Measurements from ENCODE around the gene MAP3K14.
A peak's percentile ranks its signal among the peaks of the same experiment; 100 is the strongest.

MAP3K14 gene

DNA sequence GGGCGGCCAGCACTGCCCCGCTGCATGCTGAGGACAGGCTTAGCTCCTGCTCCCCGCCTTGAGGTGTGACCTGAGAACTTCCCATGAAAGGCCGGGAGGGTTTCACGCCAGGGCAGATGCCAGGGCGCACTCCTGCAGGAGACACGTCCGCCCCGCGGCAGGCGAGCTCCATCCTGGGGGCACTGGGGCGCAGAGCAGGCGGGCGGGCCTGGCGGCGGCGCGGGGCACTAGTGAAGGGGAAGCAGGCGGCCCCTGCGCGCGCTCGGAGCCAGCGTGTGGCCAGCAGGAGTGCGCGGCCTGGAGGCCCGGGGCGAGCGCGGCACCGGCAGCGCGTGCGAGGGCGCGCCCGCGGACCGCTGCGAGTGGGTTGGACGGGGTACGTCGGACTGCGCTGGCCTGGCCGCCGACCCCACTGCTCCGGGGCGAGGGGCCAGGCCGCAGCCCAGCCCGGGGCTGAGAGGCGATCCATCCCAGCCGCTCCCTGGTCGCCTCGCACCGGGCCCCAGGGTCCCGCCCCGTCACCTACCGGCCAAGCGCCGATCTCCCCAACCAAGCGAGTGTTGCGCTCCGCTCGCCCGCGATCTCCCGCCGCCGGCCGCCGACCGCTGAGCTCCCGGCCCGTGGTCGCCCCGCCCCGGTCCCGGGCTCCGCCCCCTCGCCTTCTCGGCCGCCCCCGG is at the start of gene MAP3K14:
MAP3K14 (minus strand) TSS at position 587 of the 677 bp plus-strand sequence. CDS start 26,275 bp downstream, outside the sequence.
- Histone ChIP-seq H4K20me1 (ENCODE audit: low read depth, low read length) (no peaks in the 10 kb centered on the region; the same call in 1 of the 2 replicates), H3K27ac (ENCODE audit: low read depth, low read length) (peak within 1 kb of the TSS; percentile 75), H3K27me3 (ENCODE audit: low read length) (no peaks in the 10 kb centered on the region), H3K4me2 (ENCODE audit: low read depth, low read length, poor library complexity, severe bottlenecking) (peak within 1 kb of the TSS; percentile 84), H3K9me2 (replicated peaks; ENCODE audit: insufficient read depth, low read length) (no peaks in the 10 kb centered on the region), H3K9me3 (ENCODE audit: insufficient read depth, low read length) (no peaks in the 10 kb centered on the region), H3K79me2 (ENCODE audit: insufficient read depth, low read length) (peaks cover 48% of the 10 kb centered on the region), H3K36me3 (ENCODE audit: low read length) (no peaks in the 10 kb centered on the region), H3K4me3 (ENCODE audit: insufficient read depth, low read length, poor library complexity, severe bottlenecking) (peak within 1 kb of the TSS; percentile 60), H3K9ac (ENCODE audit: low read length) (peak within 1 kb of the TSS; percentile 65), H3F3A (ENCODE audit: insufficient read depth) (peaks cover 25% of the 10 kb centered on the region), H2AFZ (ENCODE audit: low read depth, low read length, severe bottlenecking) (peak within 1 kb of the TSS; percentile 73)
- TF ChIP-seq, protein P1, sequence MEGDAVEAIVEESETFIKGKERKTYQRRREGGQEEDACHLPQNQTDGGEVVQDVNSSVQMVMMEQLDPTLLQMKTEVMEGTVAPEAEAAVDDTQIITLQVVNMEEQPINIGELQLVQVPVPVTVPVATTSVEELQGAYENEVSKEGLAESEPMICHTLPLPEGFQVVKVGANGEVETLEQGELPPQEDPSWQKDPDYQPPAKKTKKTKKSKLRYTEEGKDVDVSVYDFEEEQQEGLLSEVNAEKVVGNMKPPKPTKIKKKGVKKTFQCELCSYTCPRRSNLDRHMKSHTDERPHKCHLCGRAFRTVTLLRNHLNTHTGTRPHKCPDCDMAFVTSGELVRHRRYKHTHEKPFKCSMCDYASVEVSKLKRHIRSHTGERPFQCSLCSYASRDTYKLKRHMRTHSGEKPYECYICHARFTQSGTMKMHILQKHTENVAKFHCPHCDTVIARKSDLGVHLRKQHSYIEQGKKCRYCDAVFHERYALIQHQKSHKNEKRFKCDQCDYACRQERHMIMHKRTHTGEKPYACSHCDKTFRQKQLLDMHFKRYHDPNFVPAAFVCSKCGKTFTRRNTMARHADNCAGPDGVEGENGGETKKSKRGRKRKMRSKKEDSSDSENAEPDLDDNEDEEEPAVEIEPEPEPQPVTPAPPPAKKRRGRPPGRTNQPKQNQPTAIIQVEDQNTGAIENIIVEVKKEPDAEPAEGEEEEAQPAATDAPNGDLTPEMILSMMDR (IDR thresholded peaks at IDR 0.05; ENCODE audit: insufficient read depth, low read length, poor library complexity, severe bottlenecking), result no peak
- no peak for TF ChIP-seq EZH2phosphoT487 (conservative IDR thresholded peaks at IDR 0.05; ENCODE audit: low read length)

DNA sequence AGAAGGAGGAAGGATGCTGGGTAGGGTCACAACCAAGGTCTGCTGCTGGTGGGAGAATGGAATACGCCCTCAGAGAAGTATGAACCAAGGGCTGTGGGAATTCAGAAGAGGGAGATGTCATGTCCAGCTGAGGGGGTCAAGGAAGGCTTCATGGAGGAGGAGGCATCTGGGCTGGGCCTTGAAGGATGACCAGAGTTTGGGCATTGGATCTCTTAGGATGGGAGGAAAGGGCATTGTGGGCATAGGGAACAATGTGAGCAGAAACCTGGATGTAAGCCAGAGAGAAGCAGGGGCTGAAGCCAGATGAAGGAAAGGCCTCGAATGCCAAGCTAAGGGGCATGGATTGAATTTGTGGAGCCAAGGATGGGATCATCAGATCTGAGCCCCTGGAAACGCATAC is 49.2 kb upstream of the MAP3K14 start:
- no peak overlapping the region for H3K4me2 ChIP-seq (ENCODE audit: low read depth, low read length, poor library complexity, severe bottlenecking)
- no peak overlapping the region for H3K27ac ChIP-seq (ENCODE audit: low read depth, low read length)
- H3K79me2 ChIP-seq (ENCODE audit: insufficient read depth, low read length), result no peaks in the 10 kb centered on the region
- H2AFZ ChIP-seq (ENCODE audit: low read depth, low read length, severe bottlenecking), result no peak overlapping the region
- no peak overlapping the region for H3K4me3 ChIP-seq (ENCODE audit: insufficient read depth, low read length, poor library complexity, severe bottlenecking)
- H3K27me3 ChIP-seq (ENCODE audit: low read length), result no peaks in the 10 kb centered on the region
- TF ChIP-seq, protein P1 (IDR thresholded peaks at IDR 0.05; ENCODE audit: insufficient read depth, low read length, poor library complexity, severe bottlenecking), result no peak
- TF ChIP-seq EZH2phosphoT487 (conservative IDR thresholded peaks at IDR 0.05; ENCODE audit: low read length), result no peak
- H3K9ac ChIP-seq (ENCODE audit: low read length), result no peak overlapping the region
- no peaks in the 10 kb centered on the region for H3K9me2 ChIP-seq (replicated peaks; ENCODE audit: insufficient read depth, low read length)
- H3K9me3 ChIP-seq (ENCODE audit: insufficient read depth, low read length), result no peaks in the 10 kb centered on the region
- no peaks in the 10 kb centered on the region for H3F3A ChIP-seq (ENCODE audit: insufficient read depth)
- no peaks in the 10 kb centered on the region for H4K20me1 ChIP-seq (ENCODE audit: low read depth, low read length)
- H3K36me3 ChIP-seq (ENCODE audit: low read length), result no peaks in the 10 kb centered on the region

DNA sequence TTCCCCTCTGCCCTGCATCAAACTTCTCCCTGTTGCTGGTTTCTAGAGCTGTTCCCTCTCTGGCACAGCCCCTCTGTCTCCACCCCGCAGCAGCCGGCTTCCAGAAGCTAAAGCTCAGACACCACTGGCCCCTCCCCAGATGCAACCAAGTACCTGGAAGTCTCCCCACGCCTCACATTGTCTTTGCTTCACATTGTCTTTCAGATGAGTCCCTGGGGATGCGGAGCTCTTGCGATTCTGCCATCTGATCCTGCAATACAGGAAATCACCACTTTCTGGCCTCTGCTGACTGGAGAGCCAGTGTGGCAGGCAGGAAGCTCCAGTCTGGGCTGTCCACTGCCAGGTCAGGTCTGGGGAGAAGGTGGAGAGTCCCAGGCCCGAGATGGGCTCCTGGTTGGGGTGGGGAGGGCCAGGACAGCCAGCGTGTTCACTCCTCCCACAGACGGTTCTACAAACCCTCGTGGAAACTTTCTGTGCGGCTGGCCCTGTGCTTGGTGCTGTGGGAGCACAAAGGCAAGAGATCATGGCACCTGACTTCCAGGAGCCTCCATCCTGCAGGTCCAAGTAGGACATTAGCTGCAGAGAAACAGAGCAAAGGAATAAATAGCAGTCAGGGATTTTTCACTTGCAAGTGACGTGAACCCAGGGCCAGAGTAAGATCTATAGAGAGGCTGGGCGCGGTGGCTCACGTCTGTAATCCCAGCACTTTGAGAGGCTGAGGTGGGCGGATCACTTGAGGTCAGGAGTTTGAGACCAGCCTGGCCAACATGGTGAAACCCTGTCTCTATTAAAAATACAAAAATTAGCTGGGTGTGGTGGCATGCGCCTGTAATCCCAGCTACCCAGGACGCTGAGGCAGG is 47.9 kb upstream of the MAP3K14 start:
- Histone ChIP-seq H3K27ac (ENCODE audit: low read depth, low read length) (no peak overlapping the region), H2AFZ (ENCODE audit: low read depth, low read length, severe bottlenecking) (no peak overlapping the region), H3K27me3 (ENCODE audit: low read length) (no peaks in the 10 kb centered on the region), H3K9me3 (ENCODE audit: insufficient read depth, low read length) (no peaks in the 10 kb centered on the region), H3K4me3 (ENCODE audit: insufficient read depth, low read length, poor library complexity, severe bottlenecking) (no peak overlapping the region), H3K4me2 (ENCODE audit: low read depth, low read length, poor library complexity, severe bottlenecking) (no peak overlapping the region), H3K9ac (ENCODE audit: low read length) (no peak overlapping the region), H3K9me2 (replicated peaks; ENCODE audit: insufficient read depth, low read length) (no peaks in the 10 kb centered on the region), H4K20me1 (ENCODE audit: low read depth, low read length) (no peaks in the 10 kb centered on the region), H3F3A (ENCODE audit: insufficient read depth) (no peaks in the 10 kb centered on the region), H3K79me2 (ENCODE audit: insufficient read depth, low read length) (no peaks in the 10 kb centered on the region), H3K36me3 (ENCODE audit: low read length) (no peaks in the 10 kb centered on the region)
- no peak for TF ChIP-seq EZH2phosphoT487 (conservative IDR thresholded peaks at IDR 0.05; ENCODE audit: low read length)
- TF ChIP-seq, protein P1 (IDR thresholded peaks at IDR 0.05; ENCODE audit: insufficient read depth, low read length, poor library complexity, severe bottlenecking), result no peak
